DND-41 (cell line): ENCODE measurements around the gene SLCO2A1.

ENCODE experiments used
- ATAC-seq: fragments of 200-7000 bp; cut with Tn5 transposase; 3 replicates; pipeline ENCODE4 v1.9.1; 2021; ENCODE audit warnings: low read depth; ENCODE audit not compliant: insufficient read depth
- DNase-seq: peaks from one replicate; pipeline ENCODE4 v3.0.0-alpha.2; 2020
- H2AFZ ChIP-seq: 2 replicates; pipeline ENCODE4 v1.6.0; 2012; ENCODE audit warnings: low read depth, low read length
- H3K27ac ChIP-seq: 2 replicates; pipeline ENCODE4 v1.5.1; 2012; ENCODE audit warnings: low read length, inconsistent platforms
- H3K27me3 ChIP-seq: fragments of 200-600 bp; sonication (generic); 2 replicates; pipeline ENCODE4 v1.6.0; 2012; ENCODE audit warnings: low read length, mild to moderate bottlenecking, inconsistent platforms; ENCODE audit not compliant: insufficient read depth, poor library complexity
- H3K36me3 ChIP-seq: 2 replicates; pipeline ENCODE4 v1.5.1; 2012; ENCODE audit warnings: low read length, inconsistent platforms; ENCODE audit not compliant: insufficient read depth
- H3K4me1 ChIP-seq: 2 replicates; pipeline ENCODE4 v1.5.1; 2012; ENCODE audit warnings: mild to moderate bottlenecking, low read length; ENCODE audit not compliant: insufficient read depth
- H3K4me2 ChIP-seq: 2 replicates; pipeline ENCODE4 v1.6.0; 2012; ENCODE audit warnings: mild to moderate bottlenecking, moderate library complexity, low read length, inconsistent platforms; ENCODE audit not compliant: insufficient read depth
- H3K4me3 ChIP-seq, 2 experiments: fragments of 200-600 bp in 1 of 2; shearing (Covaris generic) in 1 of 2; 2 replicates each; pipeline ENCODE4 v1.5.1; 2012 to 2016; ENCODE audit warnings: inconsistent platforms in 2 of 2, low read length in 2 of 2, mild to moderate bottlenecking in 2 of 2, low read depth in 1 of 2, moderate library complexity in 1 of 2
- H3K79me2 ChIP-seq: 2 replicates; pipeline ENCODE4 v1.6.0; 2012; ENCODE audit warnings: low read length, inconsistent platforms; ENCODE audit not compliant: insufficient read depth
- H3K9ac ChIP-seq: 2 replicates; pipeline ENCODE4 v1.6.0; 2012; ENCODE audit warnings: low read depth, mild to moderate bottlenecking, inconsistent platforms, low read length, moderate library complexity
- H3K9me3 ChIP-seq: 2 replicates; pipeline ENCODE4 v1.5.1; 2012; ENCODE audit warnings: low read length, moderate library complexity, mild to moderate bottlenecking, inconsistent platforms; ENCODE audit not compliant: insufficient read depth, severe bottlenecking
- H4K20me1 ChIP-seq: 2 replicates; pipeline ENCODE4 v1.6.0; 2012; ENCODE audit warnings: low read length; ENCODE audit not compliant: insufficient read depth
- EZH2 ChIP-seq: IDR thresholded peaks from 3 replicates; pipeline ENCODE4 v1.6.1; 2012; ENCODE audit warnings: borderline replicate concordance, low read depth, mild to moderate bottlenecking, moderate library complexity, low read length, inconsistent platforms; ENCODE audit not compliant: severe bottlenecking
- TF ChIP-seq, protein P1 (sequence below): IDR thresholded peaks from 2 replicates; pipeline ENCODE4 v1.5.1; 2012; ENCODE audit warnings: borderline replicate concordance, low read length, moderate library complexity, mild to moderate bottlenecking; ENCODE audit not compliant: poor library complexity, severe bottlenecking; ENCODE audit errors: extremely low read depth

SLCO2A1 gene

DNA sequence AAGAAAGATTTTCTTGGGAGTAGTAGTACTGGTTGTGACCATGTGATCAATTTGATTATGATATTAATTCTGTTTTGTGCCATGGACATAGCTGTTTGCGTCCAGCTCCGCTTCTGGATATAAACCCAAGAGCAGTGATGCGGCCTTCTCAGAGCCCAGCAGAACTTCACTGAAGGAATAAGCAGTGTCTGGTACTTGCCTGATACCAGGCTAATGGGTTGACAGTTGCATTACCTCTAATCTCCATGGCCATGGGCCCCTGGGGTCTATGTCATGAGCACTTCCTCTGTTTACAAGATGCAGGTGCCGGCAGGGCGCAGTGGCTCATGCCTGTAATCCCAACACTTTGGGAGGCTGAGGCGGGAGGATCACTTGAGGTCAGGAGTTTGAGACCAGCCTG, 97.7 kb downstream of the SLCO2A1 start:
- H3K9me3 ChIP-seq = no peaks in the 10 kb centered on the region
- no peaks in the 10 kb centered on the region for H3K79me2 ChIP-seq
- no peak for DNase-seq
- H3K27ac ChIP-seq = no peak overlapping the region
- no peak for ATAC-seq
- H3K4me1 ChIP-seq = no peaks in the 10 kb centered on the region
- H2AFZ ChIP-seq = no peak overlapping the region
- H3K4me3 ChIP-seq = no peak overlapping the region
- TF ChIP-seq, protein P1, sequence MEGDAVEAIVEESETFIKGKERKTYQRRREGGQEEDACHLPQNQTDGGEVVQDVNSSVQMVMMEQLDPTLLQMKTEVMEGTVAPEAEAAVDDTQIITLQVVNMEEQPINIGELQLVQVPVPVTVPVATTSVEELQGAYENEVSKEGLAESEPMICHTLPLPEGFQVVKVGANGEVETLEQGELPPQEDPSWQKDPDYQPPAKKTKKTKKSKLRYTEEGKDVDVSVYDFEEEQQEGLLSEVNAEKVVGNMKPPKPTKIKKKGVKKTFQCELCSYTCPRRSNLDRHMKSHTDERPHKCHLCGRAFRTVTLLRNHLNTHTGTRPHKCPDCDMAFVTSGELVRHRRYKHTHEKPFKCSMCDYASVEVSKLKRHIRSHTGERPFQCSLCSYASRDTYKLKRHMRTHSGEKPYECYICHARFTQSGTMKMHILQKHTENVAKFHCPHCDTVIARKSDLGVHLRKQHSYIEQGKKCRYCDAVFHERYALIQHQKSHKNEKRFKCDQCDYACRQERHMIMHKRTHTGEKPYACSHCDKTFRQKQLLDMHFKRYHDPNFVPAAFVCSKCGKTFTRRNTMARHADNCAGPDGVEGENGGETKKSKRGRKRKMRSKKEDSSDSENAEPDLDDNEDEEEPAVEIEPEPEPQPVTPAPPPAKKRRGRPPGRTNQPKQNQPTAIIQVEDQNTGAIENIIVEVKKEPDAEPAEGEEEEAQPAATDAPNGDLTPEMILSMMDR = no peak
- no peak for TF ChIP-seq EZH2
- H3K9ac ChIP-seq = no peak overlapping the region
- no peaks in the 10 kb centered on the region for H3K27me3 ChIP-seq
- H4K20me1 ChIP-seq = no peaks in the 10 kb centered on the region
- no peaks in the 10 kb centered on the region for H3K36me3 ChIP-seq
- H3K4me2 ChIP-seq = no peak overlapping the region

DNA sequence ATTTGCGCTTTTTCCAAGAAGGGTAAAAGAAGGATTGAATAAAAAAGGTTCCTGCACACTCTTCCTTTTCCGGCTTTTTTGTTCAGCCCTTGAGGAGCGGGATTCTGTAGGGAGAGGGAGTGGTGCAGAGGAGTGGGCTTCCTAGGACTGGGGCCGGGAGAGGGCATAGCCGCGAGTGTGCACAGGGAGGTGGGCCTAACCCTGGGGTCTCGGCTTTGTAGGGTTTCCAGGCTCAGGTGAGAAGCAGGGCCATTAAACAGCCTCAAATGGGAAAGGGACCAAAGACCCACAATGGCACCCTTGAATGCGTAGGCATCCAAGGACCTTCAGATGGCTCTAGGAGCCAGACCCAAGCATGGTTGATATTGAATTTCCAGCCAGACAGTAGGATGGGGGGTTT, 98.6 kb downstream of the SLCO2A1 start:
- H3K4me3 ChIP-seq = no peak overlapping the region
- H3K4me1 ChIP-seq = no peaks in the 10 kb centered on the region
- H3K36me3 ChIP-seq = no peaks in the 10 kb centered on the region
- H3K9me3 ChIP-seq = no peaks in the 10 kb centered on the region
- H3K27ac ChIP-seq = no peak overlapping the region
- no peak overlapping the region for H2AFZ ChIP-seq
- ATAC-seq = no peak
- H3K9ac ChIP-seq = no peak overlapping the region
- no peaks in the 10 kb centered on the region for H3K79me2 ChIP-seq
- no peaks in the 10 kb centered on the region for H4K20me1 ChIP-seq
- TF ChIP-seq, protein P1 = no peak
- TF ChIP-seq EZH2 = no peak
- H3K27me3 ChIP-seq = no peaks in the 10 kb centered on the region
- no peak for DNase-seq
- no peak overlapping the region for H3K4me2 ChIP-seq

DNA sequence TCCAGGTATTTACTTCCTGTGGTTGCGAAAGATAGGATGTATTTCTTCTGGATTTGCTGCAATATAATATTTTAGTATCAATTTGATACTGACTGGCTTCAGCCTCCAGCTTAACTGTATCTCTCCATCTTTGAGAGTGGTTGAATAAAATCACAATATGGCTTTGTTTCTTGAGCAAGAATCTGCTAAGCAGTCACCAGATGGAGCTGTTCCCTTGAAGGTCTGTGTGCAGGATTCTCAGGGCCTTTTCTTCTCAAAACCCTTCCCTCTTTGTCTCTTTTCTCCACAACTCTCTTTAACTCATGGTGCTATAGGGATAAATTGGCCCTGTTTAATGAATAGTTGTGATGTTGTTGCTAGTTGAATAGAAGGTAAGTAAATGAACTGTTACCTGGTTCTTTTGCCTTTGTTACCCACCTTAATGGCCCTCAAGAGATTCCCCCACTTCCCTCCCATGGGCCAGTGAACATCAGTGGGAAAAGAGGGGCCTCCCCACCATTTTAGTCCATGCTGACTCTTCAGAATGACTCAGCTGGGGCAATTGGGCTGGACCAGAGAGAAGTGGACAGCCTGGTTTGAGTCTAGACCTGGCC, 99.3 kb downstream of the SLCO2A1 start:
- H3K4me2 ChIP-seq = no peak overlapping the region
- no peak overlapping the region for H3K27ac ChIP-seq
- no peaks in the 10 kb centered on the region for H3K79me2 ChIP-seq
- no peaks in the 10 kb centered on the region for H3K4me1 ChIP-seq
- no peaks in the 10 kb centered on the region for H3K27me3 ChIP-seq
- no peaks in the 10 kb centered on the region for H3K9me3 ChIP-seq
- no peak overlapping the region for H3K9ac ChIP-seq
- H3K36me3 ChIP-seq = no peaks in the 10 kb centered on the region
- no peak overlapping the region for H3K4me3 ChIP-seq
- peak; percentile 19 for DNase-seq
- no peak overlapping the region for H2AFZ ChIP-seq
- no peaks in the 10 kb centered on the region for H4K20me1 ChIP-seq
- peak; percentile 42; the same call in 1 of the 3 replicates for ATAC-seq
- TF ChIP-seq EZH2 = no peak
- TF ChIP-seq, protein P1 = peak; percentile 64
